GM19351 (cell line): ENCODE measurements around the gene OGFRL1.

ENCODE experiments used
- ATAC-seq: cut with Tn5 transposase; IDR thresholded peaks from one replicate; pipeline ENCODE4 v1.9.1; 2021; ENCODE audit warnings: mild to moderate bottlenecking, moderate library complexity; ENCODE audit not compliant: unreplicated experiment

The OGFRL1 gene

DNA sequence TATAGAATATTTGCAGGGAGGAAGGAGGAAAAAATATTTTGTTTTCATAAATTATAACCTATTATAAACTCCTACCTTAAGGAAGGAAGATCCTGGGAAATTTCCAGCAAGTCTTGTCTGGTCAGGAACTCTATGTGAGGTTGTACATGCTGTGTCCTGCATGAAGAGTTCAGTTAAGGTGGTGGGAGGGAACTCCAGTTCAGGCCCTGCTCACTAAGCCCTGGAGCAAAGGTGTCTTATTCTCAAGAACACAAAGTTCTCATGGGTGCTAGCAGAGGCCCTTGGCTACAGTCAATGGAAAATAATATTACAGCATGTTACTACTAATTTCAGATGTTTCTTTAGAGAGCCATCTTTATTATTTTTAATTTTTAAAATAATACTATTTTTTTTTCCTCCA lies 3.8 kb upstream of the OGFRL1 start:
- ATAC-seq = no peak

DNA sequence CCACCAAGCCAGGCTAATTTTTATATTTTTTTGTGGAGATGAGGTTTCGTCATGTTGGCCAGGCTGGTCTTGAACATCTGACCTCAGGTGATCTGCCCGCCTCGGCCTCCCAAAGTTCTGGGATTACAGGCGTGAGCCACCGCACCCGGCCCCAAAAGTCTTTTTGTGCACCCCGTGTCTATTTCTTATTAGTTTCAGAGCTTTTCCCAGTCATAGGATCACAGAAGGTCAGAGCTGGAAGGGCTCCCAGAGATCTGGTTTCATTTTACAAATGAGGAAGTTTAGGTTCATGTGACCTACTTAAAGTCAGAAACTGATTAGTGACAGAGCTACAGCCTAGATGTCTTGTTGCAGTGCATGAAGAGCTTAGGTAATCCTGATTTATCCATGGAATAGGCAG lies 1.6 kb upstream of the OGFRL1 start:
- no peak for ATAC-seq

DNA sequence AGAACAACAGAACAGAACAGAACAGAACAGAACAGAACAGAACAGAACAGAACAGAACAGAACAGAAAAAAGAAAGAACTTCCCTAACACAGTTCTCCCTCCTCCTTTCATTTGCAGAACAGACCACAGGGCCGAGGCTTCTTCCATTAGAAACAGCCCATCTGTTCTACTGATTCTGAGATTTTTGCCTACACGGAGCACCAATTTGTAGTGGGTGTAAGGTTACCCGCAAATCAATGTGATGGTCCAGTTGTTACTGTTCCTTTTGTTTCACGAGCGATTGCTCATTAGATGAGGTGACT lies 734 bp upstream of the OGFRL1 start:
- ATAC-seq = no peak

DNA sequence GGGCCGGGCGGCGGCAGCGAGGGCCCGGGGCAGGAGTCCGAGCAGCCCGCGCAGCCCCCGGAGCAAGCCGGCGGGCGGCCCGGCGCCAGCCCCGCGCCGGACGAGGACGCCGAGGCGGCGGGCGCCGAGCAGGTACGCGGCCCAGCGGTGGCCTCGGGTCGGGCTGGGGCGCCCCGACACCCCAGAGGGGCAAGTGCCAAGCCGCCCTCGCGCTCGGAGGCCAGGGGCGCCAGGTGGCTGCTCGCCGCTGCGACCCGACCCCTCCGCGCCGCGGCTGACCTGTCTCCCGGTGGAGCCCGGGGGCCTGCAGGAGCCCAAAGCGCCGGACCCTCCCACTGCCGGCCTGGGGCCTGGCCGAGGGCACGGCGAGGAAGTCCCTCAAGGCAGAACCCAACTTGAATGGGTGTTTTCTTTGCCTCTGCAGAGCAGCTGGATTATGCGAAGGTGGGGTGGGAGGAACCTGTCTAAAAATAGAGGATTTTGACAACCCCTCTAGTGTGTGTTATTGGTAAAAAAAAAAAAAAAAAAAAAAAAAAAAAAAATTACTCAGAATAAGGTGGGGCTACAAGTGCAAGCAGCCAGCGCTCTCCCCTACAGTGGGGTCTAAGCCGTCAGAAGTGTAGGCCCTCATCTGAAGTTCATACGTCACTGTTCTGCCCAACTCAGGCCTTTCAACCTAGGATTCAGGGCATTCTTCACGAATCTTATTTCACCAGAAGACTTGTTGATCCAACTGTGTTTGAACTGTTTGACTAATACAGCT lies 609 bp downstream of the OGFRL1 start:
- peak; percentile 33 for ATAC-seq

DNA sequence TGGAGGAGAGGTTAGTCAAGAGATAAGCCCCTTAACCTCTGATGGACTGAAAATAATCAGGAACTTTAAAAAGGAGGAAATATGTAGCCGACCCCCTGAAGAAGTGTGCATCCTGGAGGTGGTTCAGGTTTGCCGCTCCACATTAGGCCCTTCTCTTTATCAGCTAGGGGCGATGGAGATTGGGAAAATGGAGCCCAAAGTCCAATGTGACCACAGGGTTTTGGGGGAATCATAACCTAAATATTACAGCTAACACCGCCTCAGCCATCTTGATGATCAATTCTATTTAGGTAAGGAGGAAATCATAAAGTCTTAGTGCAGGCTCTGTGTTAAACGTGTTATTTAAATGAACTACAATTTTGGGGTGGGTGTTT lies 1.2 kb downstream of the OGFRL1 start:
- no peak for ATAC-seq

DNA sequence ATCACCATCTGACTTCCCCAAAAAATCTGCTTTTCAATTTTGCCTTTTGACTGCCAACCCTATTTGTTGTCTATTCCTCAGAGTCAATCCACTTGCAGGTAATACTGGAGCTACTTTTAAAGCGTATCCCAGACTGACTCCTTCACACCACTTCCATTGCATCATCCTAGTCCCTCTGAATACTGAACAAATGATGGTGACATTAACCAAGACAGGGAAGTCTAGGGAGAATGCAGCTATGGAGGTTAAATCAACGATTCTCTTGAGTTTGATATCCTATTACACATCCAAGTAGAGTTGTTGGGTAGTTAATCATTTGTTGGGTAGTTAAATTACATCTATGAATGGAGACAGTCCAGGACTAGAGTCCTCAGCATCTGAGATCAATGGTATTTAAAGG lies 2.0 kb downstream of the OGFRL1 start:
- no peak for ATAC-seq

DNA sequence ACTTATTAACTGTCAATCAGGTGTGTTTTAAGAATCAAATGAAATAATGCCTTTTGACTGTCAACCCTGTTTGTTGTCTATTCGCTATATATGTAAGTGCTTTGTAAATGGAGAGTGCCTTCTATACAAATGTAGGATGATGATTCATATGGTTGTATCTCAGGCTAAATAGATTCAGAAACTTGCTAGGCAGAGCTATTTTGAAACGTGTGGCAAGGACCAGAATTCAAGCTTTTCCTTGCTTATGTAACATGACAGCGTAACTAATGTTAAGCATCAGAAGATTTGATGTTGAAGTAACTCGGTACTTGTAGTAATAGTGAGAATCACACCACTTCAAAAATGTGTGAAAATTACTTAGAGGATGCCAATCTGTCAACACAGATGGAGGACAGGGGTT lies 3.4 kb downstream of the OGFRL1 start:
- ATAC-seq = no peak

DNA sequence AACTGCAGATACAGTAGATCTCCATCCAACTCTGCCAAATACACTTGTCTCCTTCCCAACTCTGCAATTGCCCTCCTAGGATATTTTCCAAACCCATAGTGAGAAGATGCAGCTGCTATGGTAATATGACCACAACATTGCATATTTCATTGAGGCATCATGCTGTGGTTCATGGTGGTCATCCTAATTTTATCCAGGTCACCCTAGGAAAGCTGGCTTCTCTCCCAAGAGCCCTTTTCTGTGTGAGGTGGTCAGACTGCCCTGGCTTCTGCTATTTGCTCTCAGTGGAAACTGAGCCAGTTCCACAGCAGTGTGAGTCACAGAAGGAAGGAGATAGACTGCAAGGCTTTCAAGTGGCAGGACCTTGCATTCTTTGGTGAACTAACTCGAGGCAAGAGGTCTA lies 5.5 kb downstream of the OGFRL1 start:
- no peak for ATAC-seq

DNA sequence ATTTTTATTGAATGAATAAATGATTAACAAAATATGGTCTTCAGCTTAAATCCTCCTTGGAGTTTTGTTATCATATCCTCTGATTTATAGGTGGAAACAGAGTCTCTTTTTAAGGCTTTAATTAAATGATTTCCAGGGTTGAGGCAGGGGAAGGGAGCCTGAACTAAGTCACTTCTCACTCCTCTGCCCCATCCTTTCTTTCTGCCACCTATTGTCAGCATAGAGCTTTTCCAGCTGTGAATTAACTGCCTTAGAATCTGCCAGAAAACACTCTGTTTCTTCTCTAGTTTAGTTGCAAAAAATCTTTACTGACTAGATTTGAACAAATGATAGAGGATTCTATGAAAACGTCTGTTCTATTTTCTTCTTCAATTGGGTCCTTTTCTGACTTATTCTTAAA lies 9.8 kb downstream of the OGFRL1 start:
- no peak for ATAC-seq

DNA sequence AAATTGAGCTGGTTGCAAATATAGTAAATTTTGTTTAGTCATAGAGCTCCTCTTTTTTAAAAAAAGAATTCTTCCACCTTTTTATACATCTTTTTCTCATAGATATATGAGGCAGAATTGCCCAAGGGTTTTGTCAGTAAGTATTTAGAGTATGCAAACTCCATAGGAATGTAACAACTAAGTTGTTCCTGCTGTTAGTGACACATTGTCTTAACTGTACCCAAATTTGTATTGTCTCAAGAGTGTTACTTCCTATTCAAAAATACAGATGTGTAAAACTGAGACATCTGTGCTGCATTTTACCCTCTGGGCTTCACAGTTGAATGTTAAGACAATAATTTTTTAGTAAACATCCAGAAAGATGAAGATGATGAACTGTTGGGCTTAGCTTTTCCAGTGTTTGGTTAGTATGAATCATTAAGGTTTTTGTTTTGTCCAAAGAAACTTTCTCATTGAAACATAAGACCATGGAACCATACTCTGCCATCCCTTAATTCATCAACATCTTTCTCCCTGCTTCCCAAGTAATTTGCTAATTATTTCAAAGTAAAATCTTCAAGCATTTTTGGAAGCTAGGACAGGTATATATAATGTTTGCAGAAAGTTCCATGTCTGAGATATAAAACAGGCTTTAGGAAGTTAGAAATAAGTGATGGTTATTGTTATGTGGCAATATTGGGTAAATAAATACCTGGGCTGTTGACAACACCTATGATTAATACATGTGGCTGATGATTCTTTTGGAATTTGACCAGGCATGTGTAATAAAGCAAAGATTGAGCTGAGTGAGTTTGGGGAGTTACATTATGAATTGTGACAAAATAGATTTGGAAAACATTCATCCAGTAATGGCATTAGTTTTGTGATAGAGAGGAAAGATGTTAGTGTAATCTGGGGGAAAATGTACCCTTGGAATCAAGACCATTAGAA lies 11.2 kb downstream of the OGFRL1 start:
- ATAC-seq = no peak

DNA sequence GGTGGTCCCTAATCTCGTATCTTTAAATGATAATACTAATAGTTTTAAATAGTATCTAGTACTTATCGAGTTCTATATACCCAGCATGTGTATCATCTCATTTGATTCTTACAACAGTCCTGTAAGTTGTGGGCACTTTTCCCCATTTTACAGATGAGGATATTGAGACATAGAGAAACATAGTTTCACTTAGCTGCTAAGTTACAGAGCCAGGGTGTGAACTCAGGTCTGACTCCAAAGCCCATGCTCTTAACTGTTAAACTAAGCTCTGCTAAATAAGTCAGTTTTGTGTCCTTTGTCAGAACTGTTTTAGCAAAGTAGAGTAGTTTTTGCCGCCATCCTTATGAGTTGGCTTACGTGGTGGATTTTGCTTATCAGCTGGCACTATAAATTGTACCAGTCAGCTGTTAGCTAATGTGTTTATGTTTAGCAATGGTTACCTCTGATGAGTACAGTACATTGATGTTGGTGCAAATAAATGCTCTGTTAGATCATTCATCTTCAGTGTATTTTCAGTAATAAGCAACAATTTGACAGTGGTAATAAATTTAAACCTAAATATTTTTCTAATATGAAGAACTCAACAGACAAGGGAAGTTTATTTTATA lies 12.1 kb downstream of the OGFRL1 start:
- ATAC-seq = no peak

DNA sequence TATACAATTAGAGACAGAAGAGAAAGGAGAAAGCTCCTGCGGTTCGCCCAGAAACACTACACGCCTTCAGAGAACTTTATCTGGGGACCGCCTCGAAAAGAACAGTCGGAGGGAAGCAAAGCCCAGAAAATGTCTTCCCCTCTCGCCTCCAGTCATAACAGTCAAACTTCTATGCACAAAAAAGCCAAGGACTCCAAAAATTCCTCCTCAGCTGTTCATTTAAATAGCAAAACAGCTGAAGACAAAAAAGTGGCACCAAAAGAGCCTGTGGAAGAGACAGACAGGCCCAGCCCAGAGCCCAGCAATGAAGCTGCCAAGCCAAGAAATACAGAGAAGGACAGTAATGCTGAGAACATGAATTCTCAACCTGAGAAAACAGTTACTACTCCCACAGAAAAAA lies 12.9 kb downstream of the OGFRL1 start:
- no peak for ATAC-seq

DNA sequence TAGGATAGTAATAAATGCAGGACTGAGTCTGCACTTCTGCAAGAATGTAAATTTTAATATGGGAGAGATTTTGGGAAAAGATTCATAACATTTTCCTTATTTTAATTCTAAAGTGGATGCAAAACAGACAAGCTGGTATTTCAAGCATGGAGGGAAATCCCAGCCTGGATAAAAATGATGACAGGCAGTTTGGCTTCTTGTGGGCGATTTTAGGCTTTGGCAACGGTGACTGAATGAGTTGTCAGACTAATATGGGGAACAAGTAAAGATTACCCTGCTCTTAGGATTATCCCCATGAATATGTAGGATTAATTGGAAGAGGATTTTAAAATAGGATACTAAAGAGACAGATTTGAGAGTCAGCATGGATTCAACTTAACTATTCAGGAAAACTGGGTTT lies 21.0 kb downstream of the OGFRL1 start:
- no peak for ATAC-seq

DNA sequence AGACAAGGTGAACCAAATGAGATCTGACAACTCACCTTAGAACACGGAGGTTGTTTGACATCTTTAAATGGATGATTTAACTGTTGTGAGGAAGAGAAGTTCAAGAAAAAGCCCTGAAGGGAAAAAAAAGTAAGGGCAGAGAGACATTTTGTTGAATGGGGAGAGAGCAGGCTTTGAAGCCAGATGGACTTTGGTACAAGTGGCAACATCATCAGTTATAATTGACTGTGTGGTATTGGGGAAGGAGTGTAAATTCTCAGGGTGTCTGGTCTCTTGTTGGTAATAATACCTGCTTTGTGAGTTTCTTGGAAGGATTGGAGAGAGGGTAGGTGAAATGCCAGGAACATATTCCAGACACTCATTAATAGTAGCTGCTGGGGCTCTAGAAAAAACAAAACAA lies 21.6 kb downstream of the OGFRL1 start:
- ATAC-seq = no peak

DNA sequence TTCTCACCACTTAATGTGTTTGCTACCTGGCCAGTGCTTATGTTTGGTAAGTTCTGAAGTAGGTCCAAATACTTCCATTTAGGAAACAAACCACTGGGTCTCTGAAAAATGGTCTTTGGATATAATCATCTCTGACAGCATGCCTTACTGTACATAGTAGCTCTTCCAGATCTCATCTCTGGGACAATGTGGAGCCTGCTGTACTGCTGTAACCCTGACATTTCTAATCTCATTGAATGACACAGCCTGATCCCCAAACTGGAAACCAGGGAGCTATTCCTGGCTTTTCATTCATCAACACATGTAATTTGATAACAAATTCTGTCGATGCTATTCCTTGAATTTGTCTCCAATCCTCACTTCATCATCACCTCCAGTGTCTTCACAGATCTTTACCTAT lies 23.5 kb downstream of the OGFRL1 start:
- ATAC-seq = no peak

DNA sequence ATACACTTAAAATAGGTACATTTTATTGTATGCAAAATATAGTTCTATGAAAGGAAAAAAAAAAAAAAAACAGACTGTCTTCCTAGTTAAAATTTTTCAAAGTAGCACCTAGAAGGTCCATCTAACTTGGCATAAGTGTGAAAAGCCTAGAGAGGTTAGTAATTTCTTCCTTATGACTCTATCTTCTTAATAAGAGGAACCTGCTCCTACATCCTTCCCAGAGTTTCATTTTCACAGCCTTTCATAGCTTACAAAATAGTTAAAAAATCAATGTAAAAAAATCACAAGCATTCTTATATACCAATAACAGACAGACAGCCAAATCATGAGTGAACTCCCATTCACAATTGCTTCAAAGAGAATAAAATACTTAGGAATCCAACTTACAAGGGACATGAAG lies 28.8 kb downstream of the OGFRL1 start:
- no peak for ATAC-seq

DNA sequence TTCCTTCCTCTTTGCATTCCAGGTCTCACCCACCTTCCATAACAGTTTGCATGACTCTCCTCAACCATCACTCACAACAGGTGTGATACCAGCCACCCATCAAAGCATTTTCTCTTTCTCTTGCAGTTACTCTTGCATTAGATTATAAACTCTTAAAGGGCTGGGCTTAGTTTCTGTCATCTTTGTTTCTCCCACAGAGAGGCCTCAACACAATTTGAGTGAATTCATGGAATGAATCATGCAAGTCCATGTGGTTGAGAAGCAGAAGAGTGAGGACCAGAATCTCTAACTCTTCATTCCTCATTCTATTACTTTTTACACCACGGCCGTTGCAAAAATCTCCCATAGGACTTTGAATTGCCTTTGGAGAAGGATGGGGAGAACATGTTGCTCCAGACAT lies 31.4 kb downstream of the OGFRL1 start:
- no peak for ATAC-seq

DNA sequence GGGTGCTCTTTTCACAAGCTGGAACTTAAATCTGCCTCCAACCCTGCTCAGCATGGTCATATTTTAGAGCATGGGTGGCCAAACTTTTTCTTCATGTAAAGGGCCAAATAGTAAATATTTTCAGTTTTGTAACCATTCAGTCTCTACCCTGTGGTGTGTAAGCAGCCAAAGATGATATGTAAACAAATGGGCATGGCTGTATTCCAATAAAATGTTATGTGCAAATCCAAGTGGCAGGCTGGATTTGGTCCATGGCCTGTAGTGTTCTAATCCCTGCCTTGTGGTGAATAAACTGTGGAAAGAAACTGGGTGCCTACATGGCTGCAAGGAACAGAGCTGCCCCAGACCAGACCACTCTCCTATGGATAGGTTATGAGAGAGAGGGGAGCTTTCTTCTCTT lies 32.7 kb downstream of the OGFRL1 start:
- no peak for ATAC-seq

DNA sequence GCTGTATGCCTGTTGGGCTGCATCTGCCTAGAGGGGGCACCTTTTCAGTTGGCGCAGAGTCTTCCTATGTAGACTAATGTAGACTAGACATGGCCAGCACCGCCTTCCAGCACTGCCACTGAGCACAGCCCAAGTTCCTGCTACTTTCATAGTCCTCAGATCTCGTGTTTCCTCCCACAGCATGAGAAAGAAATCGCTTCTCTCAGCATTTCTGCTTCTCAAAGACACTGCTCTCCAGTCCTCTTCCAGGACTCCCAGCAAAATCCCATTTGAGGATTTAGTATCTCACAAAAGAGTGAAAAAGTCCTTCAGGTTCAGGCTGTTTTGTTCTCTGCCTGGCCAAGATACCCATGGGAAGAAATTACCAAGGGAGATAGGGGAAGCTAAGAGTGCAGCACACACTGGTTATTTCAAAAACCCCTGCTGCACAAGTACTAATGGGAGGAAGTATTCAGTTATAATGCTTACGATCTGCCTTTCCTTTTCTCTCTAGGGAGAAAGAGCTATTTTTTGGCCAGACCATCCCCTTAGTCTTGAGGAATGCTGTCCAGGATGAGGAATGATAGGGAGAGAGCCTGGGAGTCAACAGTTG lies 35.7 kb downstream of the OGFRL1 start:
- ATAC-seq = no peak

DNA sequence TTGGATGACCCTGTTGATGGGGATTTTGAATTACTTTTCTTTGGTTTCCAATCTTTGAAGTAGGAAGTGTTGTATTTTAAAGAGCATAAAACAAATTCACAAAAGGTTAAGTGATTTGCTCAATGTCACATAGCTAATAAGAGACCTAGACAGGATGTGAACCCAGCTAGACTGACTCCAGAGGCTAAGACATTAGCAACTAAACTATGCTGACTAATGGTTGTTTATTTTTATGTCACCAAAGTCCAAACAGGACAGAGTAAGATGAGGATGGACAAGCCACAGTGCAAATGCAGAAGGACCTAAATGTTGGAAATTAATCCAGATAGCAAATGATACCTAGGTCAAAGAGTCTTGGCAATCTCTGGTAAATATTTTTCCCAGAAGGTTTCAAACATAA lies 38.0 kb downstream of the OGFRL1 start:
- no peak for ATAC-seq

DNA sequence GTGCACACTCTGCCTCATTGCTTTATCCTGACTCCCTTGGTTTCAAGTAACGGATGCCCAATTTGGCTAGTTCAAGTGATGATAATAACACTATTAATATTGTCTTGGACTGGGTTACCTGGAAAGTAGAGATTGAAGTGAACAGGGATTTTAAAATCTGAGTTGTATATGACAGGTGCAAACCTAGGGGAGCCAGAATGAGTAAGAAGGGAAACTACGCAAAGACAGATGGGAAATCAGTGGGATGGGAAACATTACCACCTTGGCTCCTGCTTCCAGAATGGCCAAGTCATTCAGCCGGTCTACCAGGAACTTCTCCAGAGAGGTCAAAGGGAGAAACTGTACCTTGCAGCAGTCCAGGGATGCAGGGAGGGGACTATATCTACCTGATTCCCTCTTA lies 41.9 kb downstream of the OGFRL1 start:
- no peak for ATAC-seq

DNA sequence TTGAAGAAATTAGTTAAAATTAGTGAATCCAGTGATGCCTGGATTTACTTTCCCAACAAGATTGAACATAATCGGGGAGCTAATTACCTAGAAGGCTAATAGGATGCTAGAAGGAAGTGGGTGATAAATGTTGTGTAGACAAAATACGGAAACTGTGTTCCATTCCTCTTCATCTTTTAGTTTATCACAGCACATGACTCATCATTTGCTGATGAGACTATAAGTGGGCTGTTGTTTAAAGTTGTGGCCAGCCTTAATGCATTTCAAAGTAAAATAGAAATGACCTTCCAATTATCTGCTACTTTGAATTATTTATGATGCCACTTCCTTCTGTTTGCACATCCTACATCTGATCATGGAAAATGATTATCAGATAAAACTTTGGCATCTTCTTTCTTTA lies 43.4 kb downstream of the OGFRL1 start:
- ATAC-seq = no peak
